ENCODE results near the gene EFNB2. TPM values are rescaled to one million over a fixed set of nuclear protein-coding genes. Genes with fewer than 3 reads are reported as not detected.

Gene EFNB2
- total RNA-seq, 4 donors from 2014 or later, result 4.6 to 32.6 (median 15.9) TPM

DNA sequence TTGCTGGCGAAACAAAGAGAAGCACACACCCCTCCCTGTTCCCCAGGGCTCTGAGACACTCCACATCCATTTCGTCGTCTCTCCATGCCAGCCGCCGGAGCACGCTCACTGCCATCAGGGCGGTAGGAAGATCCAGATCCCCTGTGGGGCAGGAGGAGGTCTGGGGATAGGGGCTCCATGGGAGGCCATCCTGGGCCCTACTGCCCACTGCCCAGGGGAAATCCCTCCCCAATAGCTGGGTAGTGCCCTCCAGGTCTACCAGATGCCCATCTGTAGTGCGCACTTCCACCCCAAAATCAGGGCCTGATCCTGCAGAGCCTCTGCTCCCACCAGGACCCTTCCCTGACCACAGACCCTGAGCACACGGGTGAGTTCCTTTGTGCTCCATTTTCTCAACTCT lies 80.3 kb downstream of the EFNB2 start:
- TF ChIP-seq, protein P1, sequence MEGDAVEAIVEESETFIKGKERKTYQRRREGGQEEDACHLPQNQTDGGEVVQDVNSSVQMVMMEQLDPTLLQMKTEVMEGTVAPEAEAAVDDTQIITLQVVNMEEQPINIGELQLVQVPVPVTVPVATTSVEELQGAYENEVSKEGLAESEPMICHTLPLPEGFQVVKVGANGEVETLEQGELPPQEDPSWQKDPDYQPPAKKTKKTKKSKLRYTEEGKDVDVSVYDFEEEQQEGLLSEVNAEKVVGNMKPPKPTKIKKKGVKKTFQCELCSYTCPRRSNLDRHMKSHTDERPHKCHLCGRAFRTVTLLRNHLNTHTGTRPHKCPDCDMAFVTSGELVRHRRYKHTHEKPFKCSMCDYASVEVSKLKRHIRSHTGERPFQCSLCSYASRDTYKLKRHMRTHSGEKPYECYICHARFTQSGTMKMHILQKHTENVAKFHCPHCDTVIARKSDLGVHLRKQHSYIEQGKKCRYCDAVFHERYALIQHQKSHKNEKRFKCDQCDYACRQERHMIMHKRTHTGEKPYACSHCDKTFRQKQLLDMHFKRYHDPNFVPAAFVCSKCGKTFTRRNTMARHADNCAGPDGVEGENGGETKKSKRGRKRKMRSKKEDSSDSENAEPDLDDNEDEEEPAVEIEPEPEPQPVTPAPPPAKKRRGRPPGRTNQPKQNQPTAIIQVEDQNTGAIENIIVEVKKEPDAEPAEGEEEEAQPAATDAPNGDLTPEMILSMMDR (IDR thresholded peaks at IDR 0.05; ENCODE audit: low read depth), result no peak

DNA sequence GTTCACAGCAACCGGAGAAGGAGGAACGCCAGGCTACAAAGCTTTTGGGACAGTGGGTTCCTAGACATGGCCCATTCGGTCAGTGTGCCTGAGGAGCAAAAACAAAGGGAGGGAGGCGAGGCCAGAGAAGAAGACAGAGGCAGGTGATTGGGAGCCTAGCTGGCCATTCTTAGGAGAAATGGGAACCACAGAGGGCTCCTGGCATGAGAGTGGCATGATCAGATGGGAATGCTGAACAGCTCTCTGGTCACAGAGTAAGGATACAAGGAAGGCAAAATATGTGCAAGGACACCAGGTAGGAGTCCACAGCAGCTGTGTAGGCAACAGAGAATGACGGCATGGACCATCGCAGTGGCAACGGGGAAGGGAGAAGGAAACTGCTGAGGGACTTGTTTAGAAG lies 82.4 kb downstream of the EFNB2 start:
- TF ChIP-seq, protein P1 (IDR thresholded peaks at IDR 0.05; ENCODE audit: low read depth), result no peak

DNA sequence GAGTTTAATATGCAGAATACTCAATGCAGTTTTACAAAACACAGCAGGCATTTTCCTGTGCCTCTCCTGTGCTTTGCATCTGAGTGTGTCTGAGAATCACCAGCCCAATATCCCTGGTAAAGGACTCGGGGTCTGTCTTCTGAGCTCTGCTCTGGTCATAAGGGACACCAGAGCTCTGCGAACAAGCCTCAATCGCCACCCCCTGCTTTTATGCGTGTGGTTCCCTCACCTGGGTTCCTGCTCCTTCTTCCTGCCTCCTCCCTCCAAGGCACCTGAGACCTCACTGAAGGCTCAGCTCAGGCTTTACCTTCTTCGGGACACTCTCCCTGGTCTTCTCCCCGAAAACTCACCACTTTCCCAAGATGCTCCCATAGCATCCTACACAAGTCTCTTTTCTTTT lies 84.5 kb downstream of the EFNB2 start:
- TF ChIP-seq, protein P1 (IDR thresholded peaks at IDR 0.05; ENCODE audit: low read depth), result no peak

DNA sequence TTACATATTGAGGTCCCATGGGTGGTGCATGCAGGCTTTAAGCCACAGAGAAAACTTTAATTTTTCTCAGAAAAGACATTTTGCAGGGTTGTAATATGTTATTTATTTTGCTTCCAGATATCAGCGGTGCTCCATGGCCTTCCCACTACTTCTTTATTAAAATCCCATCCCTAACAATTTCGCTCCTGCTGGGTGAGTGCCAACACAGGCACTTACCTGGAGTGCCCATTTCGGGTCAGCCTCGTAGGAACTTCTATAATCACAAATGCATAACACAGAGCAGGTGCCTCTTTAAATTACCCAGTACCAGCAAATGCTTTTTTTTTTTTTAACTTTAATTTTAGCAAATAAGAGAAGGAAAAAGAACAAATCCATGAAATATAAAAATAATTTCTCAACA lies 86.4 kb downstream of the EFNB2 start:
- TF ChIP-seq, protein P1 (IDR thresholded peaks at IDR 0.05; ENCODE audit: low read depth), result no peak

DNA sequence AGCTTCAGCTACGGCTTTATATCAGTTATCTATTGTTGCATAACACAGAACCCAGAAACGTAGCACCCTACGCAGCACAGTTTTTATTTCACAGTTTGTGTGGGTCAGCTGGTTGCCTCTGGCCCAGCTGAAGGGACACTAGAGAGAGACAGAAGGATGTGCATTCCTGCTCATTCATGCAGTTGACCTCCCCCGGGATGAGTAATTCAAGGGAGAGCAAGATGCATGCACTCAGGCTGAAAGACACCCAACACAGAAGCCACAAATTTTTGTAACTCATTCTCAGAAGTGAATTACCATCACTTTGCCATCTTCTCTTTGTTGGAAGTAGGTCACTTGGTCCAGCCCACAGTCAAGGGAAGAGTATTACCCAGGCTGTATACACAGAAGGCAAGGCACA lies 89.5 kb downstream of the EFNB2 start:
- TF ChIP-seq, protein P1 (IDR thresholded peaks at IDR 0.05; ENCODE audit: low read depth), result no peak

DNA sequence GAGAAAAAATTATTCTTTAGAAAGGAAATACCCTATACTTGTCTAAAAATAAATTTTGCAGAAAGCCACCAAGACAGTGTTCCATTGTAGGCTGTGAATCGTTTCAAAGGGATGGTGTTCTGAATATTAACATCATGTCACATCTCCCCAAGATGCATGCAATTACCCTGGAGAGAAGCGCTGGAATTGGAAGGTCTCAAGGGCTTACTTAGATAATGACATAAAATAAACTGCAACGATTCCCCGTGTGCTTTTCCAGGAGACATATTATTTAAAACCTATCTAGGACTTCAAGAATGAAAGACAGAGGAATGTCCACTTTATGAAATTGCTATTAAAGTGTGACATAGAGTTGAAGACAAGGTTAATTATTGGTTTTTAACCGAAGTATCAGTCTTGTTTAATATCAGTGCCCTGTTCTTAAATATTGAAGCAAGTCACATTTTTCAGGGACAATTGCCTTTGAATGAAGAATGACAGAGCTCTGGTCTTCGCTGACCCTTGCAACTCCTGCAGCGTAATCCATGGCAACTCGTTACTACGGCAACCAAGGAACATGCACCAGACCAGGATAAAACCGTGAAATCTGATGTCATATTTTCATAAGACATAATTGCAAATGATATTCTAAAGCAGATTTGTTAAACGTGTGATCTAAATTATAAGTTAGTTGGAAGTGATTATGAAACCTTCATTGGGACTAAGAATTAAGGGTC lies 91.7 kb downstream of the EFNB2 start:
- TF ChIP-seq, protein P1 (IDR thresholded peaks at IDR 0.05; ENCODE audit: low read depth), result no peak

DNA sequence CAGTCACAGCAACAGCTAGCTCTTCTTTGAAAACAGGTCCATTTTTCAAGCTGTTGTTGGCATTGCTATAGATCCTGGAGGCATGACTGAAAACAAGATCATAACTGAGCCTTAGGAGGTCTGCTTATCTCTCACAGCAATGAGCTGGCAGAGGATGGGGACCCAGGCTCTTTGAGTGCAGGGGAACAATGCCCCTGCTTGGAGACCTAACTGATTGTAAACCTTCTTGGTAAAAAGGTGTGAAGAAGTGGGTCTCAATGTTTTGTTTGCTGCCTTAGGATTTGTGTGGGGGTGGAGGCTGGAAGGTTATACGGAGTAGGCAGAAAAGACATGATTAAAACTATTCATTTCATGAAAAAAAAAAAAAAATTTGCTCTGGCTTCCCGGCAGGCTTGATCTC lies 94.6 kb downstream of the EFNB2 start:
- TF ChIP-seq, protein P1 (IDR thresholded peaks at IDR 0.05; ENCODE audit: low read depth), result no peak

Other genes starting within 250 kb of the EFNB2 start
- 100 to 1,000 TPM in 3 of 4 donors, 10 to 100 TPM in 1; 88.4 to 118 (median 106) TPM for gene ARGLU1, start 32.5 kb upstream of the EFNB2 start, total RNA-seq